T-helper 1 cell (primary cell): Measurements from ENCODE around the gene PRDM10.
A peak's percentile ranks its signal among the peaks of the same experiment; 100 is the strongest.

Source experiments
- DNase-seq, 5 donors: peaks; one replicate each; pipeline ENCODE4 v3.0.0-alpha.2; 2012 to 2020

The PRDM10 gene

DNA sequence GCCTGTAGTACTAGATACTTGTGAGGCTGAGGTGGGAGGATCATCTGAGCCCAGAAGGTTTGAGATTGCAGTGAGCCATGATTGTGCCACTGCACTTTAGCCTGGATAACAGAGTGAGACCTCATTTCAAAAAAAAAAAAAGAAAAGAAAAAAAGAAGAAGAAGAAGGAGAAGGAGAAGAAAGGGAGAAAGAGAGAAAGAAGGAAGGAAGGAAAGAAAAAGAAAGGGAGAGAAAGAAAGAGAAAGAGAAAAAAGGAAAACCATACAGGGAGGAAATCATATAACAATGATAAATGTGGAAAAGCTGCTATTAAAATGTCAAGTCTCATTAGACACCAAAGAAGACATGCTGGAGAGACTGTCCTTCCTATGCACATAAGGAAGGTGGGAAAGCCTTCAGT, 5.7 kb upstream of the PRDM10 start:
- no peak for DNase-seq

- no peak for DNase-seq
Observed at GRCh38 chr11:130006929-130007328, 4.3 kb upstream of the PRDM10 start.

DNA sequence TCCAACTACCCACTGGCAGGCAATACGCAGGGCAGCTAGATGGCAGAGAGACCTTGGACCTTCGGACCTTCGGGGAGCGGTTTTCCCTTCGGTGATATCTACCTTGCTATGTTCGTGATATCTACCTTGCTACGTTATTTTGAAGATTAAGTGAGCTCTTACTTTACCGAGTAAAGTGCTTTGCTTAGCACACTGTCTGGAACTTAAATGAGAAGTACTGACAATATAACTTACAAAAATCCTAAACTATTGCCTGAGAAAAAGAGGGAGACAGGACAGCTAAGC, 1.0 kb upstream of the PRDM10 start:
- DNase-seq, result no peak

GRCh38 chr11:130002846-130003716, 446 bp upstream of the PRDM10 start:
- peak; percentile 81 to 95 (median 86) for DNase-seq

DNA sequence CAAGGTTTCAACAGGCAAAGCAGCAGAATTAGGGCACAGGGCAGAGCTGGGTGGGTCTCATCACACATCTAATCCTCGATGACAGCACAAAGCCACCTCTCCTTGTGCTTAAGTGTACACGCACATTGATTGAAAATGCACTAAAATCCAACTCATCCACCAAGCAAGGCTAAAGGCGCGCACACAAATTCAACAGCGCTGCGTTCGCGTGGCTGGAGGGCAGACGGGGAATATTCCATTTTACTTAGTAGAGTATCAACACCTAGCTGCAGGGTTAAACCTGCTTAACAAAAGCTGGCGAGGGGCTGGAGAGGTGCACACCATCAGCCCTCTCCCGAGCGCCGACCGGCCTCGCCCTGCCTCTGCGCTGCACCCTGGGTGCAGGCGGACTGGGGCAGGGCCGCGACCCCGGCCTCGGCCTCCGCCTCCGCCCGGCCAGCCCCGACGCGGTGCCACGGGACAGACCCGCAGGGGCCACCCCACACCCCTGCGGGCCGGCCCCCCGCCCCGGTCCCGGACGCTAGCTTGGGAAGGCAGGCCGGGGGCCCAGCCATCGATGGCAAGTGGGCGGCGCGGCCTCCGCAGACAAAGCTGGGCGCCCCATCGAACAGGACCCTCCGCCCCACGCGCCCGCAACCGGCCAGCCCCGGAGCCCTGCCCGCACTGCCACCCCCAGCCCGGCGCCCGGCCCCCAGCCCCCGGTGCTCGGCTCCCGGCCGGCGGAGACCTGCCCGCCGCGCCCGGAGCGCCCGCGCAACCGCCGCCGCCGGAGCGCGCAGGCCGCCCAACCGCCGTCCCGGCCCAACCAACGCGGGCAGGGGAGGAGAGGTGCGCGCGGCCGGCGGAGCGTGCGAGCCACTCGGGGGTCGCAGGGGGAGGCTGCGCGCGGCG, 929 bp downstream of the PRDM10 start:
- DNase-seq, result peak in 3 of 5 donors; percentile 12 to 26 (median 26)

GRCh38 chr11:130000552-130001176, 2.0 kb downstream of the PRDM10 start:
- no peak for DNase-seq

GRCh38 chr11:129999407-129999806, 3.2 kb downstream of the PRDM10 start:
- no peak for DNase-seq

DNA sequence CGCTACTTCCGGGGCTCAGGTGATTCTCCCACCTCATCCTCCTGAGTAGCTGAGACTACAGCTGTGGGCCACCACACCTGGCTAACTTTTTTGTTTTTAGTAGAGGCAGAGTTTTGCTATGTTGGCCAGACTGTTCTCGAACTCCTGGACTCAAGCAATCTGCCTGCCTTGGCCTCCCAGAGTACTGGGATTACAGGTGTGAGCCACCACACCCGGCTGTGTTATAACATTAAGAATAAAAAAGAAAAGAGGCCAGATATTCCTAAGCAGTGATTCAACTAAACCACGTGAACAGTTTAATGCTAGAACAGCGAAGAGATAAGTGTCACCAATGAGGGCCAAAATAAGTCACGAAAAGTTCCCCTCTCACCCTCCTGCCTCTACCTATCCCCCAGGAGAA, 3.7 kb downstream of the PRDM10 start:
- no peak for DNase-seq

DNA sequence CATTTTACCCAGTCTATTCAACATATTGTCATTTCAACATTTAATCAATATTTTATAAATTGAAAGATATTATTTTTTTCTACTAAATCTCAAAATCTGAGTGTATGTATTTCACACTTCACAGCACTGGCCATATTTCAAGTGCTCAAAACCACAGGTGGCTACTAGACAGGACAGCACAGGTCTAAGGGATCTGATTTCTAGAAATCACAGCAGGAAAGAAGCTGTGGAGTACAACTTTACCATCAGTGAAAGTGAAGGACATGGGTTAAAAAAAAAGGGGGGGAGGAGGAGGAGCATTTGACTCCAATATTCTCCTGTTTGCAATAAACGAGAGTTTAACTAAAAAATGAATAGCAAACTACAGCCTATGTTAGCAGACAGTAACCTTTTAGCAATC, 4.5 kb downstream of the PRDM10 start:
- DNase-seq, result no peak

- DNase-seq, result no peak
Observed at GRCh38 chr11:129997513-129997912, 5.1 kb downstream of the PRDM10 start.

DNA sequence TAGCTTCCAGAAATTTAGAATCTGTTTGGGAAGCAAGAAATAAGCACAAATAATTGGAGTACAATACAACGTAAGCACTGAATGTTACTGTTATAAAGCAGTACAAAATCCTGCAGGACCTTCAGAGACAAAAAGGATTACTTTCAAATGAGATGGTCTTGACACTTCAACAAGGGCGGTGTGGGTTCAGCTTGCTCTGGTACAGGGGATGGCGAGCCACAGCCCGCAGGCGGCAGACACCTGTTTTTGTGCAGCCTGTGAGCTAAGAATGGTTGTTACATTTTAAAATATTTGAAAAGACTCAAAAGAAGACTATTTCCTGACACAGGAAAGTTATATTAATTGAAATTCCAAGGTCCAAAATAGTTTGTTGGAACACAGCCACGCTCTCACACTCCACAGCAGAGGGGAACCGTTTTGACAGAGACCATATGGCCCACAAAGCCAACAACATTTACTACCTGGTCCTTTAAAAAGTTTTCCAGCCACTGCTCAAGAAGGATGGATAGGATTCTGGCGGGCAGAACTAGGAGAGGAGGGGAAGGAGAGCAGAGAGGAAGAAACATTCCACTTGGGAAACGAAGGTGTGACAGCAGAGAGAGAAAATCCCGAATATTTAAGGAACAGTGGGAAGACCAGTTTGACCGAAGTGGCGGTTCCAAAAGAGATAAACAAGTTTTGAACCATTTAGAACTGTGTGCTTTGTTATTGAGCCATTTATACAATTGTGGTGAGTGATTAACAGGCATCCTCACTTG, 6.3 kb downstream of the PRDM10 start:
- no peak for DNase-seq

DNA sequence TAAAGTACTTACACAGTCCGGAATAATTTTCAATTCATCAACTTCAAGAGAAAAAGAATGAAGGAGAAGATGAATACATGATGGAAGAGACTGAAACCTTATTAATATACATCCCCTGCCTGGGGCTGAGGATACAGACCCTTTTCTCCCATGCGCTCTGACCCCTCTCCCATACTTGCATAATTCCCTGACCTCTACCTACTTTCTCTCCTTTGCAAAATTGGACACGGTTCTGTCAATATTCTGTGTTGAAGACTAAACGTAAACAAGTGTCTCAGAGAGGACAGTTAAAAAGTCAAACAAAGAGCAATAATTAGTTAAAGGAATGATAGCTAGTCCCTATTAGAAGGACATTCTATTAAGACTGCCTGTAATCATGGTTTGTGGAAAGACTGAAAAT, 7.5 kb downstream of the PRDM10 start:
- DNase-seq, result no peak

DNA sequence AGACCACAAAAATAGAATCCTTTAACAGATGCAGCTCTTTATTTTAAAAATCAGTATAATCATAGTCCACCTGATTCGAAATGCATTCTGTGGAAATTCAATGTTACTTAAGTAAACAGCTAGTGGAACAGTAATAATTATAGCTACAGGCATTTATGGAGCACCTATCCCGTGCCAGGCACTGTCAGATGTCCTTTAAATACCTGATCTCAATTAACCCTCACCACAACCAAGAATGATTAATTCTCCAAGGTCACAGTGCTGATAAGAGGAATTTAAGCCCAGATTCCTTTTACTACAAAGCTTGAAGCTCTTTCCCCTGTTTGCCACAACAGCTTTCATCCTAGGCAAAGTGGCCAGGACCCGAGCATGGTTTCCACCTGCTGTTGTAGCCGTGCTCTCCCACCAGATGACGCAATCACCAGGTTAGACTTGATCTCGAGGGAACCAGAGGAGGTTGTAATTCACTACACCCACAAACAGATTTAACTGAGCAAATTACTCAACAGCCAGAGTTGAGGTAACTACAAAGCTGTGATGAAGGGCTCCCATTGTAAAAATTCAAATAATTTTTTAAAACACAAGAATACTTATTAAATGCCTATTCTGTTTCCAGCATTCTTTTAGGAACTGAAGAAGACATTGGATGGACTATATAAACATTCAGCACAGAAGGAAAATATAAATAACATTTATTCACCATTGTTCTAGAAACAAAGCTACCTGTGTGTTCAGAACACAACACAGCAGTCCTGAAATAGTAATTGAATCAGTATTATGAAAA, 10.3 kb downstream of the PRDM10 start:
- DNase-seq, result peak in 3 of 5 donors; percentile 7 to 47 (median 24)

- DNase-seq, result no peak
Observed at GRCh38 chr11:129989149-129989813, 13.4 kb downstream of the PRDM10 start.

- no peak for DNase-seq
Observed at GRCh38 chr11:129987950-129988349, 14.7 kb downstream of the PRDM10 start.

DNA sequence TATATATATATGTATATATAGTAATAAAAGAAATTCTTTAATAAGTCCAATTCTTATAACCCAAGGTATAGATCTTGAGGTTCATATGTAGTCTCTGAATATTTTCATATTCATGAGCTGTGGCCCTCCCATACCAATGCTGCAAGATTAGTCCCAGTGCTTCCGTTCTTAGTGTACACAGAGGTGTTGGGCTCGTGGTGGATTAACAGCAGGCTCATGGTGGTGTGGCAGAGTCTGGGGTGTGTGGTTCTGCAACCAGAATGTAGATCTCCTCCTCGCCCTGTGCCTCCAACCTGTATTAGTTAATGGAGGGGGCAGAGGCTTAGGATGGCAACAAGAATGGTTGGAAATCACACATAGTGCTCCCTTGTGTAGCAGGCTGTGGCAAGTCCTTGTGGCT, 16.8 kb downstream of the PRDM10 start:
- DNase-seq, result no peak

GRCh38 chr11:129980086-129980485, 22.5 kb downstream of the PRDM10 start:
- DNase-seq, result no peak

- DNase-seq, result no peak
Observed at GRCh38 chr11:129979046-129979605, 23.5 kb downstream of the PRDM10 start.

GRCh38 chr11:129978447-129978846, 24.2 kb downstream of the PRDM10 start:
- DNase-seq, result no peak

- DNase-seq, result no peak
Observed at GRCh38 chr11:129976328-129976727, 26.3 kb downstream of the PRDM10 start.

DNA sequence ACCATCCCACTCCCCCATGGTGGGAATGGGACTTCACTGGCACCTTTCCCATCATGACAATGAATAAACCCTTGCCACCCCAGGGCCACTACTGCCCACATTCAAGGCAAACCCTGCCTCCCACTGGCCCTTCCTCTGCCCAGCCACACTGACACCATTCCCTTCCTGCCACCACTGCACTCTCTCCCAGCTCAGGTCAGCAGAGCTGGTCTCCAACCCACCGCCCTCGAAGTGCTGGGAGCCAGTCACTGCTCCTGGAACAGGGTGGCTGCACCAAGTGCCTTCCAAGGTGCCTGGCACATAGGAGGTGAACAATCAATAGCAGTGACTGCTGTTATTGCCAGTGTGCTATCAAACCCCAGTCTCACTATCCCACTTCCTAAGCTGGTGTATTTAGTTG, 27.1 kb downstream of the PRDM10 start:
- DNase-seq, result no peak
